WTC11 (cell line): ENCODE measurements around the gene FOXP1. TPM values are rescaled to one million over a fixed set of nuclear protein-coding genes. Genes with fewer than 3 reads are reported as not detected.

Source experiments
- ATAC-seq: fragments of 200-7000 bp; cut with Tn5 transposase; 2 replicates; pipeline ENCODE4 v1.10.0; 2021; ENCODE audit warnings: mild to moderate bottlenecking, moderate library complexity
- CTCF ChIA-PET: fragments of 300-600 bp; sonication (Branson Sonifier 250); formaldehyde crosslinking; loops from one replicate; lab custom pipeline; 2021; ENCODE audit warnings: antibody characterized with exemption; lab: Charles Lee
- POLR2A ChIA-PET: fragments of 350-600 bp; sonication (Branson Sonifier 250); formaldehyde crosslinking; loops from one replicate; lab custom pipeline; 2021; ENCODE audit warnings: antibody characterized with exemption; lab: Charles Lee
- DNase-seq: peaks from one replicate; pipeline ENCODE4 v3.0.0; 2021; ENCODE audit warnings: low spot score
- H3K27ac Mint-ChIP-seq: 2 replicates; pipeline ENCODE4 v1.8.0; 2021; ENCODE audit warnings: mixed read lengths
- H3K27me3 Mint-ChIP-seq: 2 replicates; pipeline ENCODE4 v1.8.0; 2021; ENCODE audit warnings: low read depth, mild to moderate bottlenecking, moderate library complexity, mixed read lengths
- H3K36me3 Mint-ChIP-seq: 2 replicates; pipeline ENCODE4 v1.8.0; 2021; ENCODE audit warnings: mixed read lengths
- H3K4me1 Mint-ChIP-seq: 2 replicates; pipeline ENCODE4 v1.8.0; 2022; ENCODE audit warnings: mixed read lengths
- H3K4me3 Mint-ChIP-seq: 2 replicates; pipeline ENCODE4 v1.8.0; 2021; ENCODE audit warnings: mild to moderate bottlenecking, moderate library complexity, mixed read lengths
- H3K9me3 Mint-ChIP-seq: 2 replicates; pipeline ENCODE4 v1.8.0; 2021; ENCODE audit warnings: mixed read lengths
- CBFB ChIP-seq: sonication (generic); formaldehyde crosslinking; IDR thresholded peaks from 2 replicates; pipeline ENCODE4 v1.8.1; 2022; ENCODE audit warnings: mild to moderate bottlenecking, low read depth, missing genetic modification reagents
- FOXP4 ChIP-seq: sonication (generic); formaldehyde crosslinking; IDR thresholded peaks from 2 replicates; pipeline ENCODE4 v1.8.0; 2022; ENCODE audit warnings: mild to moderate bottlenecking, missing genetic modification reagents
- GRHL2 ChIP-seq: fragments of 250-450 bp; sonication (Bioruptor Pico); IDR thresholded peaks from 2 replicates; pipeline ENCODE4 v1.8.0; 2022; ENCODE audit warnings: mild to moderate bottlenecking, moderate library complexity; ENCODE audit not compliant: insufficient replicate concordance, severe bottlenecking
- IRF2 ChIP-seq: sonication (generic); formaldehyde crosslinking; IDR thresholded peaks from 2 replicates; pipeline ENCODE4 v1.8.0; 2022; ENCODE audit warnings: low read depth, missing genetic modification reagents, borderline replicate concordance
- MXD4 ChIP-seq: fragments of 250-450 bp; sonication (Bioruptor Pico); IDR thresholded peaks from 2 replicates; pipeline ENCODE4 v1.8.0; 2021; ENCODE audit warnings: mild to moderate bottlenecking, moderate library complexity, borderline replicate concordance
- NFE2L1 ChIP-seq: sonication (generic); formaldehyde crosslinking; IDR thresholded peaks from 2 replicates; pipeline ENCODE4 v1.8.1; 2023; ENCODE audit warnings: missing genetic modification reagents
- NR3C1 ChIP-seq: sonication (generic); formaldehyde crosslinking; conservative IDR thresholded peaks from 2 replicates; pipeline ENCODE4 v1.8.1; 2023; ENCODE audit warnings: low read depth, mild to moderate bottlenecking, missing genetic modification reagents
- RORB ChIP-seq: fragments of 250-450 bp; sonication (Bioruptor Pico); IDR thresholded peaks from 2 replicates; pipeline ENCODE4 v1.9.0; 2021; ENCODE audit warnings: mild to moderate bottlenecking
- SMAD3 ChIP-seq: sonication (generic); formaldehyde crosslinking; IDR thresholded peaks from 2 replicates; pipeline ENCODE4 v1.8.0; 2022; ENCODE audit warnings: missing genetic modification reagents, mild to moderate bottlenecking, borderline replicate concordance
- SMAD4 ChIP-seq: sonication (generic); formaldehyde crosslinking; IDR thresholded peaks from 2 replicates; pipeline ENCODE4 v1.8.0; 2022; ENCODE audit warnings: mild to moderate bottlenecking, missing genetic modification reagents
- ZNF512 ChIP-seq: sonication (generic); formaldehyde crosslinking; IDR thresholded peaks from 2 replicates; pipeline ENCODE4 v1.8.1; 2022; ENCODE audit warnings: missing genetic modification reagents, borderline replicate concordance
- total RNA-seq: library from RNA; stranded (reverse); gene quantifications from 3 replicates; pipeline ENCODE4 v1.2.3, GENCODE V29; 2021
- TF ChIP-seq, protein P1 (sequence below): fragments of 250-450 bp; sonication (Bioruptor Pico); IDR thresholded peaks from 2 replicates; pipeline ENCODE4 v1.9.0; 2021; ENCODE audit warnings: mild to moderate bottlenecking, borderline replicate concordance
- TF ChIP-seq, protein P2 (sequence below): sonication (generic); formaldehyde crosslinking; IDR thresholded peaks from 2 replicates; pipeline ENCODE4 v1.8.0; 2023; ENCODE audit warnings: mild to moderate bottlenecking, missing genetic modification reagents
- TF ChIP-seq, protein P3 (sequence below): fragments of 200-600 bp; IDR thresholded peaks from 2 replicates; pipeline ENCODE4 v1.8.0; 2022; ENCODE audit warnings: antibody characterized with exemption
- TF ChIP-seq, protein P4 (sequence below): sonication (generic); formaldehyde crosslinking; IDR thresholded peaks from 2 replicates; pipeline ENCODE4 v1.8.1; 2022; ENCODE audit warnings: low read depth, mild to moderate bottlenecking, moderate library complexity, missing genetic modification reagents, borderline replicate concordance

FOXP1 gene
- total RNA-seq, 1 experiment from 2014 or later = 25.8 TPM

- TF ChIP-seq, protein P1, sequence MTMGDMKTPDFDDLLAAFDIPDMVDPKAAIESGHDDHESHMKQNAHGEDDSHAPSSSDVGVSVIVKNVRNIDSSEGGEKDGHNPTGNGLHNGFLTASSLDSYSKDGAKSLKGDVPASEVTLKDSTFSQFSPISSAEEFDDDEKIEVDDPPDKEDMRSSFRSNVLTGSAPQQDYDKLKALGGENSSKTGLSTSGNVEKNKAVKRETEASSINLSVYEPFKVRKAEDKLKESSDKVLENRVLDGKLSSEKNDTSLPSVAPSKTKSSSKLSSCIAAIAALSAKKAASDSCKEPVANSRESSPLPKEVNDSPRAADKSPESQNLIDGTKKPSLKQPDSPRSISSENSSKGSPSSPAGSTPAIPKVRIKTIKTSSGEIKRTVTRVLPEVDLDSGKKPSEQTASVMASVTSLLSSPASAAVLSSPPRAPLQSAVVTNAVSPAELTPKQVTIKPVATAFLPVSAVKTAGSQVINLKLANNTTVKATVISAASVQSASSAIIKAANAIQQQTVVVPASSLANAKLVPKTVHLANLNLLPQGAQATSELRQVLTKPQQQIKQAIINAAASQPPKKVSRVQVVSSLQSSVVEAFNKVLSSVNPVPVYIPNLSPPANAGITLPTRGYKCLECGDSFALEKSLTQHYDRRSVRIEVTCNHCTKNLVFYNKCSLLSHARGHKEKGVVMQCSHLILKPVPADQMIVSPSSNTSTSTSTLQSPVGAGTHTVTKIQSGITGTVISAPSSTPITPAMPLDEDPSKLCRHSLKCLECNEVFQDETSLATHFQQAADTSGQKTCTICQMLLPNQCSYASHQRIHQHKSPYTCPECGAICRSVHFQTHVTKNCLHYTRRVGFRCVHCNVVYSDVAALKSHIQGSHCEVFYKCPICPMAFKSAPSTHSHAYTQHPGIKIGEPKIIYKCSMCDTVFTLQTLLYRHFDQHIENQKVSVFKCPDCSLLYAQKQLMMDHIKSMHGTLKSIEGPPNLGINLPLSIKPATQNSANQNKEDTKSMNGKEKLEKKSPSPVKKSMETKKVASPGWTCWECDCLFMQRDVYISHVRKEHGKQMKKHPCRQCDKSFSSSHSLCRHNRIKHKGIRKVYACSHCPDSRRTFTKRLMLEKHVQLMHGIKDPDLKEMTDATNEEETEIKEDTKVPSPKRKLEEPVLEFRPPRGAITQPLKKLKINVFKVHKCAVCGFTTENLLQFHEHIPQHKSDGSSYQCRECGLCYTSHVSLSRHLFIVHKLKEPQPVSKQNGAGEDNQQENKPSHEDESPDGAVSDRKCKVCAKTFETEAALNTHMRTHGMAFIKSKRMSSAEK = no peak
- TF ChIP-seq NR3C1 (CRISPR knock-in tag) (no peak), ZNF512 (CRISPR knock-in tag) (no peak)
Observed at GRCh38 chr3:71235846-71236245, 347.7 kb downstream of the FOXP1 start (continued).

GRCh38 chr3:71232895-71233294 is 350.6 kb downstream of the FOXP1 start:
- ATAC-seq (no peak), DNase-seq (no peak)
- H3K27ac Mint-ChIP-seq = no peak overlapping the region
- peaks cover 46% of the 10 kb centered on the region for H3K4me1 Mint-ChIP-seq
- POLR2A ChIA-PET = interaction anchor here (0.6 kb wide), 1 partner anchor 223 kb away, joined by 4 read pairs; no protein-coding TSS in a partner anchor
- H3K9me3 Mint-ChIP-seq = no peaks in the 10 kb centered on the region
- no peaks in the 10 kb centered on the region for H3K27me3 Mint-ChIP-seq
- H3K36me3 Mint-ChIP-seq = peaks cover 3% of the 10 kb centered on the region; the same call in 1 of the 2 replicates
- no peak for TF ChIP-seq SMAD4
- no peak for TF ChIP-seq GRHL2 (CRISPR knock-in tag)
- no peak for TF ChIP-seq RORB (CRISPR knock-in tag)
- CTCF ChIA-PET = interaction anchor here (0.8 kb wide), 1 partner anchor 420 kb away, joined by 4 read pairs; no protein-coding TSS in a partner anchor
- H3K4me3 Mint-ChIP-seq = no peak overlapping the region

GRCh38 chr3:71232175-71232679 is 351.3 kb downstream of the FOXP1 start:
- H3K36me3 Mint-ChIP-seq = peaks cover 3% of the 10 kb centered on the region; the same call in 1 of the 2 replicates
- DNase-seq (no peak), ATAC-seq (no peak)
- no peaks in the 10 kb centered on the region for H3K27me3 Mint-ChIP-seq
- ChIA-PET CTCF (no interaction called here), POLR2A (no interaction called here)
- H3K4me1 Mint-ChIP-seq = peaks cover 41% of the 10 kb centered on the region
- no peak overlapping the region for H3K4me3 Mint-ChIP-seq
- H3K27ac Mint-ChIP-seq = no peak overlapping the region
- H3K9me3 Mint-ChIP-seq = no peaks in the 10 kb centered on the region
- TF ChIP-seq MXD4 = no peak
- TF ChIP-seq ZNF512 (CRISPR knock-in tag) = no peak
- TF ChIP-seq, protein P2, sequence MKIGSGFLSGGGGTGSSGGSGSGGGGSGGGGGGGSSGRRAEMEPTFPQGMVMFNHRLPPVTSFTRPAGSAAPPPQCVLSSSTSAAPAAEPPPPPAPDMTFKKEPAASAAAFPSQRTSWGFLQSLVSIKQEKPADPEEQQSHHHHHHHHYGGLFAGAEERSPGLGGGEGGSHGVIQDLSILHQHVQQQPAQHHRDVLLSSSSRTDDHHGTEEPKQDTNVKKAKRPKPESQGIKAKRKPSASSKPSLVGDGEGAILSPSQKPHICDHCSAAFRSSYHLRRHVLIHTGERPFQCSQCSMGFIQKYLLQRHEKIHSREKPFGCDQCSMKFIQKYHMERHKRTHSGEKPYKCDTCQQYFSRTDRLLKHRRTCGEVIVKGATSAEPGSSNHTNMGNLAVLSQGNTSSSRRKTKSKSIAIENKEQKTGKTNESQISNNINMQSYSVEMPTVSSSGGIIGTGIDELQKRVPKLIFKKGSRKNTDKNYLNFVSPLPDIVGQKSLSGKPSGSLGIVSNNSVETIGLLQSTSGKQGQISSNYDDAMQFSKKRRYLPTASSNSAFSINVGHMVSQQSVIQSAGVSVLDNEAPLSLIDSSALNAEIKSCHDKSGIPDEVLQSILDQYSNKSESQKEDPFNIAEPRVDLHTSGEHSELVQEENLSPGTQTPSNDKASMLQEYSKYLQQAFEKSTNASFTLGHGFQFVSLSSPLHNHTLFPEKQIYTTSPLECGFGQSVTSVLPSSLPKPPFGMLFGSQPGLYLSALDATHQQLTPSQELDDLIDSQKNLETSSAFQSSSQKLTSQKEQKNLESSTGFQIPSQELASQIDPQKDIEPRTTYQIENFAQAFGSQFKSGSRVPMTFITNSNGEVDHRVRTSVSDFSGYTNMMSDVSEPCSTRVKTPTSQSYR (CRISPR knock-in tag) = no peak
- TF ChIP-seq NFE2L1 (CRISPR knock-in tag) = no peak
- no peak for TF ChIP-seq CBFB (CRISPR knock-in tag)
- TF ChIP-seq, protein P3, sequence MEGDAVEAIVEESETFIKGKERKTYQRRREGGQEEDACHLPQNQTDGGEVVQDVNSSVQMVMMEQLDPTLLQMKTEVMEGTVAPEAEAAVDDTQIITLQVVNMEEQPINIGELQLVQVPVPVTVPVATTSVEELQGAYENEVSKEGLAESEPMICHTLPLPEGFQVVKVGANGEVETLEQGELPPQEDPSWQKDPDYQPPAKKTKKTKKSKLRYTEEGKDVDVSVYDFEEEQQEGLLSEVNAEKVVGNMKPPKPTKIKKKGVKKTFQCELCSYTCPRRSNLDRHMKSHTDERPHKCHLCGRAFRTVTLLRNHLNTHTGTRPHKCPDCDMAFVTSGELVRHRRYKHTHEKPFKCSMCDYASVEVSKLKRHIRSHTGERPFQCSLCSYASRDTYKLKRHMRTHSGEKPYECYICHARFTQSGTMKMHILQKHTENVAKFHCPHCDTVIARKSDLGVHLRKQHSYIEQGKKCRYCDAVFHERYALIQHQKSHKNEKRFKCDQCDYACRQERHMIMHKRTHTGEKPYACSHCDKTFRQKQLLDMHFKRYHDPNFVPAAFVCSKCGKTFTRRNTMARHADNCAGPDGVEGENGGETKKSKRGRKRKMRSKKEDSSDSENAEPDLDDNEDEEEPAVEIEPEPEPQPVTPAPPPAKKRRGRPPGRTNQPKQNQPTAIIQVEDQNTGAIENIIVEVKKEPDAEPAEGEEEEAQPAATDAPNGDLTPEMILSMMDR = no peak
- TF ChIP-seq, protein P4, sequence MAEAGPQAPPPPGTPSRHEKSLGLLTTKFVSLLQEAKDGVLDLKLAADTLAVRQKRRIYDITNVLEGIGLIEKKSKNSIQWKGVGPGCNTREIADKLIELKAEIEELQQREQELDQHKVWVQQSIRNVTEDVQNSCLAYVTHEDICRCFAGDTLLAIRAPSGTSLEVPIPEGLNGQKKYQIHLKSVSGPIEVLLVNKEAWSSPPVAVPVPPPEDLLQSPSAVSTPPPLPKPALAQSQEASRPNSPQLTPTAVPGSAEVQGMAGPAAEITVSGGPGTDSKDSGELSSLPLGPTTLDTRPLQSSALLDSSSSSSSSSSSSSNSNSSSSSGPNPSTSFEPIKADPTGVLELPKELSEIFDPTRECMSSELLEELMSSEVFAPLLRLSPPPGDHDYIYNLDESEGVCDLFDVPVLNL (CRISPR knock-in tag) = no peak
- no peak for TF ChIP-seq SMAD3
- TF ChIP-seq FOXP4 = no peak
- no peak for TF ChIP-seq IRF2 (CRISPR knock-in tag)
